Measurements from ENCODE around the gene LRRC41.

LRRC41 gene

GRCh38 chr1:46309401-46310159, 6.2 kb upstream of the LRRC41 start:
- Mint-ChIP-seq H3K9me3 (no peaks in the 10 kb centered on the region), H3K27me3 (no peaks in the 10 kb centered on the region), H3K4me3 (no peak overlapping the region), H3K4me1 (ENCODE audit: low read depth) (peaks cover 39% of the 10 kb centered on the region), H3K36me3 (ENCODE audit: low read depth) (peaks cover 83% of the 10 kb centered on the region), H3K27ac (peak overlapping the region; percentile 5)
- intact Hi-C loops (cut with micrococcal nuclease): no loop called here

- Mint-ChIP-seq H3K27ac (no peak overlapping the region), H3K4me3 (no peak overlapping the region), H3K36me3 (ENCODE audit: low read depth) (peaks cover 81% of the 10 kb centered on the region), H3K9me3 (no peaks in the 10 kb centered on the region), H3K27me3 (no peaks in the 10 kb centered on the region), H3K4me1 (ENCODE audit: low read depth) (peaks cover 54% of the 10 kb centered on the region)
- intact Hi-C loops (cut with micrococcal nuclease): no loop called here
These were observed 2.7 kb upstream of the LRRC41 start for GRCh38 chr1:46306159-46306530.

GRCh38 chr1:46303872-46304326, 483 bp upstream of the LRRC41 start:
- peaks cover 59% of the 10 kb centered on the region for H3K4me1 Mint-ChIP-seq (ENCODE audit: low read depth)
- H3K27ac Mint-ChIP-seq: peak overlapping the region; percentile 99
- no peaks in the 10 kb centered on the region for H3K27me3 Mint-ChIP-seq
- no peaks in the 10 kb centered on the region for H3K9me3 Mint-ChIP-seq
- H3K4me3 Mint-ChIP-seq: peak overlapping the region; percentile 99
- H3K36me3 Mint-ChIP-seq (ENCODE audit: low read depth): peaks cover 63% of the 10 kb centered on the region
- intact Hi-C loops (cut with micrococcal nuclease): loop anchor here (2.0 to 5.0 kb wide), 2 partner anchors 38 to 57 kb away; partner anchors contain the start of genes NSUN4 and RAD54L

GRCh38 chr1:46302641-46303037, 777 bp downstream of the LRRC41 start:
- peak overlapping the region; percentile 99 for H3K27ac Mint-ChIP-seq
- peaks cover 47% of the 10 kb centered on the region for H3K4me1 Mint-ChIP-seq (ENCODE audit: low read depth)
- no peaks in the 10 kb centered on the region for H3K27me3 Mint-ChIP-seq
- peaks cover 57% of the 10 kb centered on the region for H3K36me3 Mint-ChIP-seq (ENCODE audit: low read depth)
- intact Hi-C loops (cut with micrococcal nuclease): loop anchor here (2.0 to 5.0 kb wide), 2 partner anchors 40 to 56 kb away; partner anchors contain the start of genes NSUN4 and RAD54L
- peak overlapping the region; percentile 99 for H3K4me3 Mint-ChIP-seq
- H3K9me3 Mint-ChIP-seq: no peaks in the 10 kb centered on the region

- Mint-ChIP-seq H3K36me3 (ENCODE audit: low read depth) (peaks cover 57% of the 10 kb centered on the region), H3K9me3 (no peaks in the 10 kb centered on the region), H3K4me3 (peak overlapping the region; percentile 99), H3K4me1 (ENCODE audit: low read depth) (peaks cover 41% of the 10 kb centered on the region), H3K27ac (peak overlapping the region; percentile 99), H3K27me3 (no peaks in the 10 kb centered on the region)
- intact Hi-C loops (cut with micrococcal nuclease): loop anchor here (2.0 to 5.0 kb wide), 2 partner anchors 40 to 55 kb away; partner anchors contain the start of genes NSUN4 and RAD54L
These were observed 1.4 kb downstream of the LRRC41 start for GRCh38 chr1:46301808-46302640.

GRCh38 chr1:46301406-46301807, 2.0 kb downstream of the LRRC41 start:
- peak overlapping the region; percentile 99 for H3K4me3 Mint-ChIP-seq
- no peaks in the 10 kb centered on the region for H3K27me3 Mint-ChIP-seq
- H3K36me3 Mint-ChIP-seq (ENCODE audit: low read depth): peaks cover 57% of the 10 kb centered on the region
- no peaks in the 10 kb centered on the region for H3K9me3 Mint-ChIP-seq
- peaks cover 34% of the 10 kb centered on the region for H3K4me1 Mint-ChIP-seq (ENCODE audit: low read depth)
- H3K27ac Mint-ChIP-seq: peak overlapping the region; percentile 99
- intact Hi-C loops (cut with micrococcal nuclease): loop anchor here (5.0 kb wide), 1 partner anchor 41 kb away; the partner anchor contains the start of gene NSUN4

- H3K27ac Mint-ChIP-seq: peak overlapping the region; percentile 99
- H3K9me3 Mint-ChIP-seq: no peaks in the 10 kb centered on the region
- H3K36me3 Mint-ChIP-seq (ENCODE audit: low read depth): peaks cover 57% of the 10 kb centered on the region
- intact Hi-C loops (cut with micrococcal nuclease): loop anchor here (5.0 kb wide), 1 partner anchor 41 kb away; the partner anchor contains the start of gene NSUN4
- H3K4me3 Mint-ChIP-seq: peak overlapping the region; percentile 99
- H3K27me3 Mint-ChIP-seq: no peaks in the 10 kb centered on the region
- H3K4me1 Mint-ChIP-seq (ENCODE audit: low read depth): peaks cover 31% of the 10 kb centered on the region
These were observed 2.6 kb downstream of the LRRC41 start for GRCh38 chr1:46300673-46301405.

- Mint-ChIP-seq H3K9me3 (no peaks in the 10 kb centered on the region), H3K27me3 (no peaks in the 10 kb centered on the region), H3K4me1 (ENCODE audit: low read depth) (peaks cover 17% of the 10 kb centered on the region), H3K4me3 (no peak overlapping the region), H3K27ac (no peak overlapping the region), H3K36me3 (ENCODE audit: low read depth) (peaks cover 71% of the 10 kb centered on the region)
- intact Hi-C loops (cut with micrococcal nuclease): no loop called here
These were observed 5.0 kb downstream of the LRRC41 start for GRCh38 chr1:46298387-46298786.

- Mint-ChIP-seq H3K4me1 (ENCODE audit: low read depth) (peaks cover 2% of the 10 kb centered on the region), H3K27ac (no peak overlapping the region), H3K4me3 (no peak overlapping the region), H3K9me3 (no peaks in the 10 kb centered on the region), H3K36me3 (ENCODE audit: low read depth) (peaks cover 63% of the 10 kb centered on the region), H3K27me3 (no peaks in the 10 kb centered on the region)
- intact Hi-C loops (cut with micrococcal nuclease): no loop called here
These were observed 8.1 kb downstream of the LRRC41 start for GRCh38 chr1:46295306-46295705.

GRCh38 chr1:46289976-46290375, 13.4 kb downstream of the LRRC41 start:
- H3K27ac Mint-ChIP-seq: no peak overlapping the region
- H3K27me3 Mint-ChIP-seq: no peaks in the 10 kb centered on the region
- H3K4me1 Mint-ChIP-seq (ENCODE audit: low read depth): peaks cover 19% of the 10 kb centered on the region
- H3K4me3 Mint-ChIP-seq: no peak overlapping the region
- H3K36me3 Mint-ChIP-seq (ENCODE audit: low read depth): peaks cover 67% of the 10 kb centered on the region
- H3K9me3 Mint-ChIP-seq: no peaks in the 10 kb centered on the region
- intact Hi-C loops (cut with micrococcal nuclease): no loop called here

GRCh38 chr1:46289134-46289494, 14.3 kb downstream of the LRRC41 start:
- peak overlapping the region; percentile 63 for H3K27ac Mint-ChIP-seq
- intact Hi-C loops (cut with micrococcal nuclease): no loop called here

GRCh38 chr1:46288485-46289133, 14.8 kb downstream of the LRRC41 start:
- intact Hi-C loops (cut with micrococcal nuclease): no loop called here
- Mint-ChIP-seq H3K27me3 (no peaks in the 10 kb centered on the region), H3K36me3 (ENCODE audit: low read depth) (peaks cover 67% of the 10 kb centered on the region), H3K27ac (peak overlapping the region; percentile 63), H3K4me3 (no peak overlapping the region), H3K9me3 (no peaks in the 10 kb centered on the region), H3K4me1 (ENCODE audit: low read depth) (peaks cover 19% of the 10 kb centered on the region)

More at GRCh38 chr1:46289134-46289494, 14.3 kb downstream of the LRRC41 start:
- Mint-ChIP-seq H3K4me1 (ENCODE audit: low read depth) (peaks cover 19% of the 10 kb centered on the region), H3K9me3 (no peaks in the 10 kb centered on the region), H3K27me3 (no peaks in the 10 kb centered on the region), H3K36me3 (ENCODE audit: low read depth) (peaks cover 67% of the 10 kb centered on the region), H3K4me3 (no peak overlapping the region)
